T1000 (cell line): ENCODE measurements around the gene EZH1.

ENCODE experiments used
- DNase-seq: peaks from one replicate; lab custom pipeline; 2025; ENCODE audit warnings: mixed read lengths; lab: John Stamatoyannopoulos, UW

EZH1 gene

DNA sequence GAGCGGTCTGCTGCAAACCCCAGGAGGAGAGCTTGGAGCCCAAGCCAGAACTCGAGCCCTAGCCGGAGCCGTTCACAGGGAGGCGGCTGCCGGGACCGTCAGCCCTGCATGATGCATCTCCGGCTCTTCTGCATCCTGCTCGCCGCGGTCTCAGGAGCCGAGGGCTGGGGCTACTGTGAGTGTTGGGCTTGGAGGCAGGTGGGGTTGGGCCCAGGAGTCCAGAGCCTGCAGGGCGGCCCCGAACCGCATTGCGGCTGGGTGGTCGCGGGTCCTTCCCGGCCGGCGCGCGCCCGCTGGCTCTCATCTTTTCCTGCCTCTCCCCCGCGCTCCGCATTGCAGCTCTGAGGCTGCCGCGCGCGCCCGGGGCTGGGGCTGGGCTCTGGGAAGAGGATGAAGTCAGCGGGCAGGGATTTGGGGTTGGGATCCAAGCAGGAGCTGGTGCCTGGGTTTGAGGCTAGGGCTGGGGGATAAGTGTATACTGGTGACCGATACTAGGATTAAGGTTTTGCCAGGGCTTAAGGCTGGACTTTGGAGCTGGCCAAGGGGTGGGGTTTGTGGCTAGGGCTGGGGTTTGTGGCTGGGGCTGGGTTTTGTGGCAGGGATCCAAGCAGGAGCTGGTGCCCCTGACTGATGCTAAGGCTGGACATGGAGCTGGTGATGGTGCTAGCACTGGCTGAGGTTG, 62.0 kb downstream of the EZH1 start:
- DNase-seq = peak; percentile 55

- DNase-seq = peak; percentile 61
These were observed 62.7 kb downstream of the EZH1 start, which contains the start of gene CNTNAP1 for GRCh38 chr17:42681976-42682721. Gene CNTNAP1 (plus strand): TSS chr17:42682531. CDS start chr17:42682830, 299 bp downstream.

DNA sequence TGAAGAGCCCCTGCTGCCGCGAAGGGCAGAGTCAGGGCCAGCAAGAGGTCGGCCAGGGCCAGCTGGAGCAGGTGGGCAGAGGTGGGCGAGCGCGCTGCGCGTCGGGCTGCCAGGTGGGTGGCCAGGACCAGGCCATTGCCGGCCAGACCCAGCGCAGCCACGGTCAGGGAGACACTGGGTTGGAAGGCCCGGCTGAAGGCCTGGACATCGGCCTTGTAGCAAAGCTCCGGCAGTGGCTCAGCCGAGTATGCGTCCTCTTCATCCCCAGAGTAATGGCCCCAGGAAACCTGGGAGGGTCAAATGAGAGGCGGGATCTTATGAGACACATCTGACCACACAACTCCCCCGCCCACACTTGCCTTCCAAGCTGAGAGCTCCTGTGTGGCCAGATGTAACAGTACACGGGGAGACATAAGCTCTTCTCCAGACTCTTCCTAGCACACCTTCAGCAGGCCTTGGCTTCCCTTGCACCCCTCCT, 64.5 kb downstream of the EZH1 start:
- no peak for DNase-seq

- DNase-seq = no peak
These were observed 65.1 kb downstream of the EZH1 start for GRCh38 chr17:42679492-42680330.

- no peak for DNase-seq
These were observed 65.8 kb downstream of the EZH1 start for GRCh38 chr17:42678951-42679491.

DNA sequence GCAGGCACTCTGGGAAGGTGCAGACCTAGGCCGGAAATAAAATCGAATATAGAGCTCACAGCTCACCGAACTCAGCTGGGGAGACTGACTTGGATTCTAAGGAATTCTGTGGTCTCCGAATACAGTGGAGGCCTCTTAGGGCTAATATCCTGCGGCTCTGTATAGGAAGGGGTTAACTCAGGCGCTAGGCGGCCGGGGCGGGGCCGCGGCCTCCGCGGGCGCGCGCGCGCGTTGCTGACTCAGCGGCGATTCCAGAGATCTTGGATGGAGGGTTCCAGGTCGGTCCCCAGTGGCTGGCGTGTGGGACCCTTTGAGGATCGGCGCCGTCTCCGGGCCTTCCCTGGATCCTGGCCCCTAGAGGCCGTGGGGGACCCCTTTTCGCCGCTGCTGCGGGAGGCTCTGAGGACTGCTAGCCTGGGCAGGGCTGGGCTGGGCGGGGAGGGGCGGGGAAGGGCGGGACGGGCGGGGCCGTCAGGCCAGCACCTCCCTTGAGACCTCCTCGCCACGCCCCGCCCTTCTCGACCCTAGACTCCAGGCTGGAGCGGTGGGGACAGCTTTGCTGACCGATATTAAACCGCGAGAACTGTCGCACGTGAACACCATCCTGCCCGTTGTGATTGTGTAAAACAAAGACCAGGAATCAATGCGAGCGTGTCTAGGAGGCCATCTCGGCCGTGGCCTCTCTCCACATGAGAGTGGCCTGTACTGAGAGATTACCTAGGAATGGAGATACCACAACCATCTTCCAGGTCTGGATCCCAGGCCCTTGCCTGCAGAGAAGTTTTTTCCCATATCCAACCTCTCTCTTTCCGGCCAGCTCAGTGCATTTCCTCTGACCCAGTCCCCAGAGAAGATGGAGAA, 66.7 kb downstream of the EZH1 start:
- DNase-seq = peak; percentile 84

- DNase-seq = peak; percentile 98
These were observed 67.6 kb downstream of the EZH1 start for GRCh38 chr17:42677012-42677857.

DNA sequence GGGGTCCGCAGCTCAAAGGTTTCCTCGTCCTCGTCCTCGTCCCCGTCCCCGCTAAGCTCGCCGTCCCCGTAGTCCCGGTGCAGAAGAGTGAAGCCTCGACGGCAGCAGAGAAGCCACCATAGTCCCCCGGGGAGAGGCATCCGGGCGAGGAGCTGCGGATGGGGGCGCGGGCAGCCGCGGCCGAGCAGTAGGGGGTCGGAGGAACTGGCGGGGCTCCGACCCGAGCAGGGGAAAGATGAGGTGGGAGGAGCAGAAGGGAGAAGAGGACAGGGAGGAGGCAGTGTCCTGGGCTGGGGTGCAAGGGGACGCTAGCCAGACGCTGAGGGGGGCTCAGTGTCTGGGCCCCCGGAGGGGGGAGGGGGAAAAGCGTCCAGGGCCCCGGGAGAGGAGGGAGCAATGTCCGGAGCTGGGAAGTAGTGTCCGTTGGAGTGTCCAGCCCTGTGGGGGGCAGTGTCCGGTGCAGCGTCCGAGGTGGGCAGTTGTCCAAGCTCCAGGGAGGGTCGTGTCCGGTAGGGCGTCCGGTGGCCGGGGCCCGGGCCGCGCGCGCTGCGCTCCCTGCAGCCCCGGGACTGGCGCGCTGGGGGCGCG, 68.3 kb downstream of the EZH1 start, which contains the start of gene PLEKHH3:
Gene PLEKHH3 (minus strand): TSS at position 571 of the 588 bp plus-strand sequence. CDS start 431 bp downstream, at position 140.
- DNase-seq = no peak

DNA sequence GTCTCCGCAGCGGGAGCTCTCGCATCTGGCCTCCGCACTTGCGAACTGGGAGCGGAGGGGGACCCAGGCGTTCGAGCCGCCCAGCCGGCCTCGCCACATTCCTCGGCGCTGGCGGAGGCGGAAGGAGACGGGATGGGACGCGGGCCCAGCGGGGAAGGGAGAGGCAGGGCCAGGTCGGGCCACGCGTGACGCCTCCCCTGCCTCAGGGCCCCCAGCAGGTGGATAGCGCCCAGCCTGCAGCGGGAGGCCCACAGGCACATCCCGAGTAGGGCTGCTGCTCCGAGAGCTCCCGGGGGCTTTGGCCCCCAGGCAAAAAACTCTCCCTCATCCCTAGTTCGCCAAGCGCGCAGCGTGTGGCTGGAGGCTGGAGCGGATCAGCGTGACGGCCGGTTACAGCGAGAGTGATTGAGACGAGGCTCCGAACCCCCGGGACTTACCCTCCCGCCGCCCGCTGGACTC, 68.8 kb downstream of the EZH1 start:
- peak; percentile 34 for DNase-seq

- no peak for DNase-seq
These were observed 69.4 kb downstream of the EZH1 start for GRCh38 chr17:42675348-42675964.

GRCh38 chr17:42674755-42675347, 70.0 kb downstream of the EZH1 start:
- no peak for DNase-seq

- no peak for DNase-seq
These were observed 70.7 kb downstream of the EZH1 start for GRCh38 chr17:42673885-42674754.

DNA sequence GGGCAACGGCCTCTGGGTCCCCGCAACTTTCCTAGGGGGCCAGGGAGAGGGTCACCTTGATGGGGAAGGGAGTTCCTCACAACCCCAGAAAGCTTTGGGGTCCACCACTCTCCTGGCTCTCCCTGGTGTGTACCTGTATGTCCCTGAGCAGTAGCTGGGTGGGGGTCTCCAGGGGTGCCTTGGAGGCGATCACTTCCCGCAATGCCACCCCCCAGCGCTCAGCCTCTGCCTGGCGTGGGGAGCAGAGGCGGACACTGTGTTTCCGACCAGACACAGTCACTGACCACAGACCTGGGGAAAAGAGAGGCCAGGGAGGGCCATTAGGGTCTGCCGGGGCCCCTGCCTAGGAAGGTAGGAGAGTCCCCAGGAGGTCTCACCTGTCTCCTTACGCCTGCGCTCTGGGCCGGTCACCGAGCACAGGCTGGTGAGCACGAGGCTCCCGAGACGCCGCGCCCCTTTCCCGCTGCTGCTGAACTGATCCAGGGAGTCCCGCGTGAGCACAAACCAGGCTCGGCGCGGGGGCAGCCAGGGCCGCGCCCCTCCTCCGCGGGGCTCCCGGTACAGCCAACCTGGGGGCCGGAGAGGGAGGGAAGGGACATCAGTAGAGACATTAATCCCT, 71.5 kb downstream of the EZH1 start:
- no peak for DNase-seq

GRCh38 chr17:42672038-42672437, 72.8 kb downstream of the EZH1 start:
- DNase-seq = no peak

- no peak for DNase-seq
These were observed 73.8 kb downstream of the EZH1 start for GRCh38 chr17:42670789-42671657.
